ENCODE measurements around the gene EDA.

- TF ChIP-seq BHLHE40 (IDR thresholded peaks at IDR 0.05; ENCODE audit: borderline replicate concordance in 1 of 2, low read depth in 2 of 2, low read length in 1 of 2), result no peak
- no peak for TF ChIP-seq MYC (IDR thresholded peaks at IDR 0.05; ENCODE audit: insufficient read depth, insufficient read length, insufficient replicate concordance, low read length, severe bottlenecking)
- TF ChIP-seq SIN3A (IDR thresholded peaks at IDR 0.05; ENCODE audit: low read depth, low read length), result no peak
- TF ChIP-seq, protein P1, sequence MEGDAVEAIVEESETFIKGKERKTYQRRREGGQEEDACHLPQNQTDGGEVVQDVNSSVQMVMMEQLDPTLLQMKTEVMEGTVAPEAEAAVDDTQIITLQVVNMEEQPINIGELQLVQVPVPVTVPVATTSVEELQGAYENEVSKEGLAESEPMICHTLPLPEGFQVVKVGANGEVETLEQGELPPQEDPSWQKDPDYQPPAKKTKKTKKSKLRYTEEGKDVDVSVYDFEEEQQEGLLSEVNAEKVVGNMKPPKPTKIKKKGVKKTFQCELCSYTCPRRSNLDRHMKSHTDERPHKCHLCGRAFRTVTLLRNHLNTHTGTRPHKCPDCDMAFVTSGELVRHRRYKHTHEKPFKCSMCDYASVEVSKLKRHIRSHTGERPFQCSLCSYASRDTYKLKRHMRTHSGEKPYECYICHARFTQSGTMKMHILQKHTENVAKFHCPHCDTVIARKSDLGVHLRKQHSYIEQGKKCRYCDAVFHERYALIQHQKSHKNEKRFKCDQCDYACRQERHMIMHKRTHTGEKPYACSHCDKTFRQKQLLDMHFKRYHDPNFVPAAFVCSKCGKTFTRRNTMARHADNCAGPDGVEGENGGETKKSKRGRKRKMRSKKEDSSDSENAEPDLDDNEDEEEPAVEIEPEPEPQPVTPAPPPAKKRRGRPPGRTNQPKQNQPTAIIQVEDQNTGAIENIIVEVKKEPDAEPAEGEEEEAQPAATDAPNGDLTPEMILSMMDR (IDR thresholded peaks at IDR 0.05 in 2 of 3, conservative IDR thresholded peaks at IDR 0.05 in 1 of 3; ENCODE audit: control insufficient read depth in 2 of 3, extremely low read depth in 1 of 3, insufficient read depth in 1 of 3, low read depth in 3 of 3, low read length in 3 of 3), result no peak
- no peak for TF ChIP-seq POLR2AphosphoS5 (IDR thresholded peaks at IDR 0.05; ENCODE audit: low read length)
- TF ChIP-seq SMAD1 (IDR thresholded peaks at IDR 0.05; ENCODE audit: low read depth, partially characterized antibody), result no peak
- no peak for TF ChIP-seq SPI1 (IDR thresholded peaks at IDR 0.05; ENCODE audit: borderline replicate concordance, insufficient read depth, low read depth, low read length)
- no peak for TF ChIP-seq SUPT20H (IDR thresholded peaks at IDR 0.05; ENCODE audit: borderline replicate concordance, control insufficient read depth, low read depth, low read length)
- no peak for TF ChIP-seq USF2 (IDR thresholded peaks at IDR 0.05; ENCODE audit: borderline replicate concordance, low read depth, low read length)
- TF ChIP-seq NFYA (IDR thresholded peaks at IDR 0.05; ENCODE audit: borderline replicate concordance, low read depth, low read length), result no peak
- no peak for TF ChIP-seq HDAC2 (IDR thresholded peaks at IDR 0.05)
- TF ChIP-seq TCF3 (IDR thresholded peaks at IDR 0.05; ENCODE audit: borderline replicate concordance, insufficient read depth, low read depth, low read length), result no peak
Observed at GRCh38 chrX:70042399-70043371, 426.8 kb downstream of the EDA start.
